Activated CD8-positive, alpha-beta T cell treated with anti-CD3 and anti-CD28 coated beads for 36 hours (primary cell): ENCODE measurements around the gene AGXT. TPM values are rescaled to one million over a fixed set of nuclear protein-coding genes. Genes with fewer than 3 reads are reported as not detected.

Experiments used
- ATAC-seq: fragments of 200-7000 bp; cut with Tn5 transposase; one replicate; pipeline ENCODE4 v1.10.0; 2021; ENCODE audit warnings: mild to moderate bottlenecking, moderate library complexity
- CTCF ChIA-PET: fragments of 350-600 bp; sonication (Branson Sonifier 250); formaldehyde crosslinking; loops from one replicate; lab custom pipeline; 2021; ENCODE audit warnings: antibody characterized with exemption; lab: Charles Lee
- POLR2A ChIA-PET: fragments of 350-600 bp; sonication (Branson Sonifier 250); formaldehyde crosslinking; loops from one replicate; lab custom pipeline; 2021; ENCODE audit warnings: antibody characterized with exemption; lab: Charles Lee
- DNase-seq: peaks from one replicate; pipeline ENCODE4 v3.0.0-alpha.2; 2020
- H3K27ac Mint-ChIP-seq: one replicate; pipeline ENCODE4 v1.8.0; 2021; ENCODE audit warnings: mild to moderate bottlenecking, mixed read lengths
- H3K27me3 Mint-ChIP-seq: one replicate; pipeline ENCODE4 v1.8.0; 2021; ENCODE audit warnings: mixed read lengths
- H3K36me3 Mint-ChIP-seq: one replicate; pipeline ENCODE4 v1.8.0; 2021; ENCODE audit warnings: low read depth, mixed read lengths
- H3K4me1 Mint-ChIP-seq: one replicate; pipeline ENCODE4 v1.8.0; 2021; ENCODE audit warnings: low read depth, mixed read lengths
- H3K4me3 Mint-ChIP-seq: one replicate; pipeline ENCODE4 v1.8.0; 2021; ENCODE audit warnings: mild to moderate bottlenecking, moderate library complexity, mixed read lengths
- H3K9me3 Mint-ChIP-seq: one replicate; pipeline ENCODE4 v1.8.0; 2021; ENCODE audit warnings: mixed read lengths
- CTCF ChIP-seq: fragments of 200-600 bp; IDR thresholded peaks from one replicate; pipeline ENCODE4 v1.8.0; 2022; ENCODE audit warnings: antibody characterized with exemption, mild to moderate bottlenecking
- intact Hi-C: fragments of 100-400 bp; cut with micrococcal nuclease; formaldehyde crosslinking; loops from one replicate; pipeline ENCODE4 v1.10.0; 2022
- total RNA-seq, 2 experiments: library from RNA; stranded (reverse); gene quantifications; one replicate each; pipeline ENCODE4 v1.2.3, GENCODE V29; 2021

The AGXT gene
- total RNA-seq, 2 experiments from 2014 or later: not detected

GRCh38 chr2:240879105-240879504 lies 10.5 kb downstream of the AGXT start:
- ChIA-PET CTCF (no interaction called here), POLR2A (no interaction called here)
- H3K4me3 Mint-ChIP-seq: no peak overlapping the region
- intact Hi-C loops: no loop called here
- no peaks in the 10 kb centered on the region for H3K4me1 Mint-ChIP-seq
- no peaks in the 10 kb centered on the region for H3K36me3 Mint-ChIP-seq
- ATAC-seq (no peak), DNase-seq (no peak)
- no peaks in the 10 kb centered on the region for H3K9me3 Mint-ChIP-seq
- no peak overlapping the region for H3K27ac Mint-ChIP-seq
- no peaks in the 10 kb centered on the region for H3K27me3 Mint-ChIP-seq
- no peak for TF ChIP-seq CTCF

GRCh38 chr2:240881913-240882312 lies 13.3 kb downstream of the AGXT start:
- POLR2A ChIA-PET: no interaction called here
- ATAC-seq (peak; percentile 30), DNase-seq (peak; percentile 17)
- no peak overlapping the region for H3K4me3 Mint-ChIP-seq
- no peak for TF ChIP-seq CTCF
- H3K27ac Mint-ChIP-seq: no peak overlapping the region
- no peaks in the 10 kb centered on the region for H3K27me3 Mint-ChIP-seq
- CTCF ChIA-PET: interaction anchor here (0.7 to 1.0 kb wide), 2 partner anchors 31 to 101 kb away, joined by 3 read pairs; no protein-coding TSS in a partner anchor
- H3K36me3 Mint-ChIP-seq: no peaks in the 10 kb centered on the region
- no peaks in the 10 kb centered on the region for H3K4me1 Mint-ChIP-seq
- no peaks in the 10 kb centered on the region for H3K9me3 Mint-ChIP-seq
- intact Hi-C loops: no loop called here

- POLR2A ChIA-PET: no interaction called here
- ATAC-seq: no peak
- no peaks in the 10 kb centered on the region for H3K27me3 Mint-ChIP-seq
- CTCF ChIA-PET: no interaction called here
- intact Hi-C loops: no loop called here
- no peak overlapping the region for H3K4me3 Mint-ChIP-seq
- no peaks in the 10 kb centered on the region for H3K36me3 Mint-ChIP-seq
- no peak for DNase-seq
- no peak for TF ChIP-seq CTCF
- no peaks in the 10 kb centered on the region for H3K9me3 Mint-ChIP-seq
- H3K4me1 Mint-ChIP-seq: no peaks in the 10 kb centered on the region
- H3K27ac Mint-ChIP-seq: no peak overlapping the region
Measured at GRCh38 chr2:240884221-240884620, 15.6 kb downstream of the AGXT start.

- ChIA-PET CTCF (no interaction called here), POLR2A (no interaction called here)
- H3K4me3 Mint-ChIP-seq: no peak overlapping the region
- no peaks in the 10 kb centered on the region for H3K36me3 Mint-ChIP-seq
- no peaks in the 10 kb centered on the region for H3K4me1 Mint-ChIP-seq
- DNase-seq: no peak
- H3K9me3 Mint-ChIP-seq: no peaks in the 10 kb centered on the region
- no peak overlapping the region for H3K27ac Mint-ChIP-seq
- no peak for ATAC-seq
- intact Hi-C loops: no loop called here
- TF ChIP-seq CTCF: no peak
- no peaks in the 10 kb centered on the region for H3K27me3 Mint-ChIP-seq
Measured at GRCh38 chr2:240884745-240885144, 16.1 kb downstream of the AGXT start.

GRCh38 chr2:240885566-240885965 lies 16.9 kb downstream of the AGXT start:
- H3K4me3 Mint-ChIP-seq: no peak overlapping the region
- H3K4me1 Mint-ChIP-seq: no peaks in the 10 kb centered on the region
- H3K27ac Mint-ChIP-seq: no peak overlapping the region
- ChIA-PET POLR2A (no interaction called here), CTCF (no interaction called here)
- DNase-seq (no peak), ATAC-seq (no peak)
- no peaks in the 10 kb centered on the region for H3K27me3 Mint-ChIP-seq
- no peak for TF ChIP-seq CTCF
- intact Hi-C loops: no loop called here
- H3K36me3 Mint-ChIP-seq: no peaks in the 10 kb centered on the region
- no peaks in the 10 kb centered on the region for H3K9me3 Mint-ChIP-seq
